Measurements from ENCODE around the gene ALMS1.
"Not testable (repeated sequence)": the region's sequence is repeated elsewhere in the genome, so short reads cannot be mapped to it uniquely, and the experiment has no call there.

ALMS1 gene

GRCh38 chr2:73516033-73516432 lies 130.4 kb downstream of the ALMS1 start:
- Histone ChIP-seq H3K4me2 (ENCODE audit: low read depth, low read length, poor library complexity, severe bottlenecking) (no peak overlapping the region), H3K9me3 (ENCODE audit: insufficient read depth, low read length) (no peaks in the 10 kb centered on the region), H3K9me2 (replicated peaks; ENCODE audit: insufficient read depth, low read length) (no peaks in the 10 kb centered on the region), H3K27me3 (ENCODE audit: low read length) (no peaks in the 10 kb centered on the region), H4K20me1 (ENCODE audit: low read depth, low read length) (no peaks in the 10 kb centered on the region), H3K79me2 (ENCODE audit: insufficient read depth, low read length) (no peaks in the 10 kb centered on the region), H3K4me3 (ENCODE audit: insufficient read depth, low read length, poor library complexity, severe bottlenecking) (no peak overlapping the region), H2AFZ (ENCODE audit: low read depth, low read length, severe bottlenecking) (no peak overlapping the region), H3K27ac (ENCODE audit: low read depth, low read length) (no peak overlapping the region), H3K9ac (ENCODE audit: low read length) (no peak overlapping the region), H3F3A (ENCODE audit: insufficient read depth) (no peaks in the 10 kb centered on the region), H3K36me3 (ENCODE audit: low read length) (peaks cover 11% of the 10 kb centered on the region; the same call in 1 of the 2 replicates)
- TF ChIP-seq EZH2phosphoT487 (conservative IDR thresholded peaks at IDR 0.05; ENCODE audit: low read length) (no peak), CTCF (IDR thresholded peaks at IDR 0.05; ENCODE audit: insufficient read depth, low read length, poor library complexity, severe bottlenecking) (no peak)

GRCh38 chr2:73528688-73529087 lies 143.1 kb downstream of the ALMS1 start:
- Histone ChIP-seq H3K9me3 (ENCODE audit: insufficient read depth, low read length) (0 out of 2 replicates have a peak, but pooled peaks cover 4% of the 10 kb centered on the region), H4K20me1 (ENCODE audit: low read depth, low read length) (no peaks in the 10 kb centered on the region), H3K79me2 (ENCODE audit: insufficient read depth, low read length) (no peaks in the 10 kb centered on the region), H3K36me3 (ENCODE audit: low read length) (peaks cover 14% of the 10 kb centered on the region), H2AFZ (ENCODE audit: low read depth, low read length, severe bottlenecking) (no peak overlapping the region), H3K27ac (ENCODE audit: low read depth, low read length) (no peak overlapping the region), H3K4me3 (ENCODE audit: insufficient read depth, low read length, poor library complexity, severe bottlenecking) (no peak overlapping the region), H3K9me2 (replicated peaks; ENCODE audit: insufficient read depth, low read length) (no peaks in the 10 kb centered on the region), H3K9ac (ENCODE audit: low read length) (no peak overlapping the region), H3F3A (ENCODE audit: insufficient read depth) (no peaks in the 10 kb centered on the region), H3K27me3 (ENCODE audit: low read length) (no peaks in the 10 kb centered on the region), H3K4me2 (ENCODE audit: low read depth, low read length, poor library complexity, severe bottlenecking) (no peak overlapping the region)
- no peak for TF ChIP-seq EZH2phosphoT487 (conservative IDR thresholded peaks at IDR 0.05; ENCODE audit: low read length)
- TF ChIP-seq CTCF (IDR thresholded peaks at IDR 0.05; ENCODE audit: insufficient read depth, low read length, poor library complexity, severe bottlenecking): no peak

GRCh38 chr2:73530773-73531172 lies 145.1 kb downstream of the ALMS1 start:
- not testable (repeated sequence) for H2AFZ ChIP-seq (ENCODE audit: low read depth, low read length, severe bottlenecking); H3K9ac ChIP-seq (ENCODE audit: low read length); H3K4me2 ChIP-seq (ENCODE audit: low read depth, low read length, poor library complexity, severe bottlenecking); H3K9me2 ChIP-seq (replicated peaks; ENCODE audit: insufficient read depth, low read length); H3F3A ChIP-seq (ENCODE audit: insufficient read depth); H3K9me3 ChIP-seq (ENCODE audit: insufficient read depth, low read length); H3K79me2 ChIP-seq (ENCODE audit: insufficient read depth, low read length); H3K27ac ChIP-seq (ENCODE audit: low read depth, low read length); H4K20me1 ChIP-seq (ENCODE audit: low read depth, low read length); H3K27me3 ChIP-seq (ENCODE audit: low read length); H3K4me3 ChIP-seq (ENCODE audit: insufficient read depth, low read length, poor library complexity, severe bottlenecking)
- peaks cover 20% of the 10 kb centered on the region for H3K36me3 ChIP-seq (ENCODE audit: low read length)

- no peaks in the 10 kb centered on the region for H4K20me1 ChIP-seq (ENCODE audit: low read depth, low read length)
- TF ChIP-seq CTCF (IDR thresholded peaks at IDR 0.05; ENCODE audit: insufficient read depth, low read length, poor library complexity, severe bottlenecking) (no peak), EZH2phosphoT487 (conservative IDR thresholded peaks at IDR 0.05; ENCODE audit: low read length) (no peak)
- no peaks in the 10 kb centered on the region for H3K9me2 ChIP-seq (replicated peaks; ENCODE audit: insufficient read depth, low read length)
- peaks cover 20% of the 10 kb centered on the region for H3K36me3 ChIP-seq (ENCODE audit: low read length)
- no peak overlapping the region for H3K9ac ChIP-seq (ENCODE audit: low read length)
- no peak overlapping the region for H3K4me2 ChIP-seq (ENCODE audit: low read depth, low read length, poor library complexity, severe bottlenecking)
- H2AFZ ChIP-seq (ENCODE audit: low read depth, low read length, severe bottlenecking): no peak overlapping the region
- H3K27ac ChIP-seq (ENCODE audit: low read depth, low read length): no peak overlapping the region
- H3K9me3 ChIP-seq (ENCODE audit: insufficient read depth, low read length): 0 out of 2 replicates have a peak, but pooled peaks cover 4% of the 10 kb centered on the region
- H3K79me2 ChIP-seq (ENCODE audit: insufficient read depth, low read length): no peaks in the 10 kb centered on the region
- H3K4me3 ChIP-seq (ENCODE audit: insufficient read depth, low read length, poor library complexity, severe bottlenecking): no peak overlapping the region
- no peaks in the 10 kb centered on the region for H3F3A ChIP-seq (ENCODE audit: insufficient read depth)
- H3K27me3 ChIP-seq (ENCODE audit: low read length): no peaks in the 10 kb centered on the region
These were observed 146.7 kb downstream of the ALMS1 start for GRCh38 chr2:73532381-73532780.
